Left ventricle myocardium superior (tissue), 1 donor: ENCODE data around the gene FXN. TPM values are rescaled to one million over a fixed set of nuclear protein-coding genes. Genes with fewer than 3 reads are reported as not detected.
"Not testable (repeated sequence)": the region's sequence is repeated elsewhere in the genome, so short reads cannot be mapped to it uniquely, and the experiment has no call there.

Source experiments
- ATAC-seq: fragments of 200-7000 bp; cut with Tn5 transposase; one replicate; pipeline ENCODE4 v1.9.1; 2020; ENCODE audit warnings: mild to moderate bottlenecking, moderate library complexity
- DNase-seq: peaks from one replicate; pipeline ENCODE4 v3.0.0-alpha.2; 2020
- intact Hi-C: fragments of 100-400 bp; cut with micrococcal nuclease; formaldehyde crosslinking; loops from one replicate; pipeline ENCODE4 v1.11.0; 2022
- long read RNA-seq: library from polyadenylated mRNA; unstranded; transcript quantifications from one replicate; pipeline ENCODE4 v2.0.0, GENCODE V29; 2021
- total RNA-seq: library from RNA; stranded (reverse); fragmentation: NEBNext Ultra II Directional; extraction: Animal tissue kit (Norgen Biotek cat#: 25700); gene quantifications from one replicate; pipeline ENCODE4 v1.2.1, GENCODE V29; 2021
- donor health status: DM: no; HTN: yes; CAD: no; lungs with severe emphysema.

The FXN gene
- total RNA-seq: 35.8 TPM
- long read RNA-seq, full-length matches to known transcripts: 38 of 40 reads
- long read RNA-seq, partial matches to known transcripts: 0 of 40 reads
- long read RNA-seq, other reads (novel, unspliced or antisense): 2 of 40 reads

- ATAC-seq (peak; percentile 97), DNase-seq (peak; percentile 92)
- intact Hi-C loops: loop anchor here (10.0 kb wide), 1 partner anchor 509 kb away; no protein-coding TSS in a partner anchor
Observed at GRCh38 chr9:69035438-69036308, at the start of gene FXN. FXN (plus strand) TSS chr9:69035752; CDS start chr9:69035783, 31 bp downstream.

- ATAC-seq, intact Hi-C loops, DNase-seq: not testable (repeated sequence)
Observed at GRCh38 chr9:68986949-68987348, 48.6 kb upstream of the FXN start.

- intact Hi-C loops: loop anchor here (10.0 kb wide), 1 partner anchor 407 kb away; no protein-coding TSS in a partner anchor
- ATAC-seq (no peak), DNase-seq (no peak)
Observed at GRCh38 chr9:68991457-68991856, 44.1 kb upstream of the FXN start.

GRCh38 chr9:68995776-68996175 lies 39.8 kb upstream of the FXN start:
- no peak for DNase-seq
- no peak for ATAC-seq
- intact Hi-C loops: loop anchor here (10.0 kb wide), 1 partner anchor 411 kb away; no protein-coding TSS in a partner anchor

- no peak for ATAC-seq
- intact Hi-C loops: loop anchor here (10.0 kb wide), 1 partner anchor 412 kb away; no protein-coding TSS in a partner anchor
- no peak for DNase-seq
Observed at GRCh38 chr9:68996462-68996861, 39.1 kb upstream of the FXN start.

GRCh38 chr9:68997666-68998065 lies 37.9 kb upstream of the FXN start:
- intact Hi-C loops: loop anchor here (10.0 kb wide), 1 partner anchor 413 kb away; no protein-coding TSS in a partner anchor
- ATAC-seq (no peak), DNase-seq (no peak)

GRCh38 chr9:68998385-68998784 lies 37.2 kb upstream of the FXN start:
- intact Hi-C loops: loop anchor here (10.0 kb wide), 1 partner anchor 414 kb away; no protein-coding TSS in a partner anchor

GRCh38 chr9:68998812-68999211 lies 36.7 kb upstream of the FXN start:
- ATAC-seq: peak; percentile 37
- intact Hi-C loops: loop anchor here (10.0 kb wide), 1 partner anchor 414 kb away; no protein-coding TSS in a partner anchor
- DNase-seq: no peak

More at GRCh38 chr9:68998385-68998784, 37.2 kb upstream of the FXN start:
- ATAC-seq (peak; percentile 37), DNase-seq (no peak)

GRCh38 chr9:68999393-69000105 lies 36.0 kb upstream of the FXN start:
- intact Hi-C loops: loop anchor here (10.0 kb wide), 2 partner anchors 295 to 415 kb away; partner anchors contain the start of gene PIP5K1B
- peak; percentile 37 for DNase-seq
- peak; percentile 95 for ATAC-seq

- intact Hi-C loops: loop anchor here (10.0 kb wide), 1 partner anchor 297 kb away; the partner anchor contains the start of gene PIP5K1B
- DNase-seq (no peak), ATAC-seq (no peak)
Observed at GRCh38 chr9:69001921-69002320, 33.6 kb upstream of the FXN start.

GRCh38 chr9:69003051-69003450 lies 32.5 kb upstream of the FXN start:
- no peak for ATAC-seq
- intact Hi-C loops: loop anchor here (10.0 kb wide), 1 partner anchor 298 kb away; the partner anchor contains the start of gene PIP5K1B
- no peak for DNase-seq

- intact Hi-C loops: loop anchor here (10.0 kb wide), 1 partner anchor 300 kb away; the partner anchor contains the start of gene PIP5K1B
- DNase-seq: no peak
- ATAC-seq: no peak
Observed at GRCh38 chr9:69004836-69005235, 30.7 kb upstream of the FXN start.

GRCh38 chr9:69009708-69010107 lies 25.8 kb upstream of the FXN start:
- intact Hi-C loops: loop anchor here (10.0 kb wide), 1 partner anchor 305 kb away; the partner anchor contains the start of gene PIP5K1B
- ATAC-seq (no peak), DNase-seq (no peak)

- no peak for DNase-seq
- intact Hi-C loops: no loop called here
- no peak for ATAC-seq
Observed at GRCh38 chr9:69012696-69013381, 22.7 kb upstream of the FXN start.

GRCh38 chr9:69013382-69013727 lies 22.2 kb upstream of the FXN start:
- DNase-seq (no peak), ATAC-seq (no peak)
- intact Hi-C loops: no loop called here

GRCh38 chr9:69014013-69014412 lies 21.5 kb upstream of the FXN start, which contains the start of gene PRKACG:
PRKACG (minus strand) TSS chr9:69014113; CDS start chr9:69014092, 21 bp downstream.
- intact Hi-C loops: no loop called here
- DNase-seq: no peak
- no peak for ATAC-seq

GRCh38 chr9:69016191-69017096 lies 19.1 kb upstream of the FXN start:
- no peak for ATAC-seq
- intact Hi-C loops: no loop called here
- no peak for DNase-seq

- DNase-seq: no peak
- intact Hi-C loops: no loop called here
- no peak for ATAC-seq
Observed at GRCh38 chr9:69018737-69019136, 16.8 kb upstream of the FXN start.
